ENCODE data around the gene OTULIN. TPM values are rescaled to one million over a fixed set of nuclear protein-coding genes. Genes with fewer than 3 reads are reported as not detected.

OTULIN gene
- total and polyA plus RNA-seq, 2 of the 8 experiments (the other 6 are each of a cell fraction or from before 2014, with no cell fraction given), result 5.2 to 34.8 TPM

- Histone ChIP-seq H4K20me1 (replicated peaks in 1 of 2; ENCODE audit: control insufficient read depth in 1 of 2, insufficient read depth in 2 of 2, low read length in 2 of 2) (no peaks in the 10 kb centered on the region), H4K8ac (ENCODE audit: extremely low read depth, insufficient read depth, low read length) (no peak overlapping the region), H2BK120ac (replicated peaks; ENCODE audit: low read depth, low read length) (no peak overlapping the region), H2AFZ (ENCODE audit: low read length) (no peak overlapping the region), H3K79me1 (ENCODE audit: low read depth, low read length) (no peaks in the 10 kb centered on the region), H3K23ac (ENCODE audit: insufficient read length) (no peak overlapping the region), H3K56ac (replicated peaks; ENCODE audit: insufficient read length, low read depth, low read length) (no peak overlapping the region), H3K4me3 (ENCODE audit: extremely low read depth in 1 of 4, insufficient read depth in 2 of 4, low read depth in 3 of 4, low read length in 4 of 4) (no peak overlapping the region), H3K79me2 (ENCODE audit: control insufficient read depth in 1 of 2, insufficient read depth in 2 of 2, low read length in 2 of 2) (no peaks in the 10 kb centered on the region), H4K5ac (ENCODE audit: insufficient read length, low read depth, low read length) (no peak overlapping the region), H2BK12ac (ENCODE audit: low read depth, low read length) (peak overlapping the region; percentile 94; the same call in 1 of the 2 replicates), H3K23me2 (ENCODE audit: low read depth, low read length) (0 out of 2 replicates have a peak, but pooled peaks cover 3% of the 10 kb centered on the region), H2BK20ac (ENCODE audit: low read length) (peak overlapping the region; percentile 72; the same call in 1 of the 2 replicates), H3K27ac (ENCODE audit: low read depth, low read length) (no peak overlapping the region), H2BK5ac (ENCODE audit: low read depth, low read length) (peak overlapping the region; percentile 60; the same call in 1 of the 2 replicates), H3K27me3 (replicated peaks in 1 of 4; ENCODE audit: control insufficient read depth in 3 of 4, extremely low read depth in 1 of 4, insufficient read depth in 3 of 4, low read length in 3 of 4) (0 out of 7 replicates have a peak, but pooled peaks cover 0 to 2% (median 0%) of the 10 kb centered on the region in 4 experiments), H2AK5ac (ENCODE audit: low read depth, low read length) (peak overlapping the region; percentile 77; the same call in 1 of the 2 replicates), H4K91ac (replicated peaks; ENCODE audit: insufficient read length, low read length) (peak overlapping the region; percentile 95), H3K4me1 (replicated peaks in 1 of 4; ENCODE audit: control insufficient read depth in 3 of 4, insufficient read depth in 4 of 4, low read length in 3 of 4) (peaks cover 8 to 22% (median 18%) of the 10 kb centered on the region in 4 experiments), H3K18ac (ENCODE audit: extremely low read depth, low read length) (peak overlapping the region; percentile 87), H2BK15ac (ENCODE audit: low read length) (peak overlapping the region; percentile 46; the same call in 1 of the 2 replicates), H3K9me3 (ENCODE audit: insufficient read depth in 2 of 2, low read depth in 1 of 2, low read length in 1 of 2) (no peaks in the 10 kb centered on the region), H3K9ac (replicated peaks in 1 of 4; ENCODE audit: extremely low read depth in 1 of 4, low read depth in 3 of 4, low read length in 3 of 4) (no peak overlapping the region), H3K4me2 (ENCODE audit: insufficient read depth in 1 of 2, low read depth in 2 of 2, low read length in 2 of 2) (no peak overlapping the region; a peak in 1 of 4 replicates), H3K4ac (replicated peaks; ENCODE audit: insufficient read length, low read depth, low read length) (no peak overlapping the region), H3K36me3 (ENCODE audit: control insufficient read depth in 2 of 4, insufficient read depth in 4 of 4, low read length in 3 of 4) (no peaks in the 10 kb centered on the region), H3K14ac (ENCODE audit: insufficient read length) (no peak overlapping the region)
- DNase-seq (ENCODE audit: low read depth in 1 of 2, low spot score in 2 of 2) (no peak), FAIRE-seq (no peak)
- ChIA-PET CTCF (ENCODE audit: partially characterized antibody) (interaction anchor here (0.6 to 4.7 kb wide), 9 partner anchors 28 to 1266 kb away, joined by 3 to 31 read pairs (median 3); partner anchors contain the start of gene ANKH), POLR2A (ENCODE audit: partially characterized antibody) (interaction anchor here (1.4 kb wide), 1 partner anchor 52 kb away, joined by 3 read pairs; no protein-coding TSS in a partner anchor)
- WGBS, 2 experiments (ENCODE audit: extremely low coverage in 1 of 2, insufficient coverage in 1 of 2, insufficient read length in 1 of 2, insufficient replicate concordance in 2 of 2, low coverage in 1 of 2, low lambda C conversion rate in 2 of 2, missing lambda C conversion rate in 1 of 2), result 87% methylated on average over 16 of the region's 18 CpGs; no CpG with 5 or more reads in 1 of the 2 experiments
- TF ChIP-seq YY1 (IDR thresholded peaks at IDR 0.05; ENCODE audit: low read depth, low read length) (no peak), CTCF (IDR thresholded peaks at IDR 0.05; ENCODE audit: control extremely low read depth in 1 of 3, insufficient read depth in 1 of 3, low read depth in 1 of 3, low read length in 3 of 3) (no peak), SIX5 (IDR thresholded peaks at IDR 0.05; ENCODE audit: low read depth, low read length) (no peak), JUN (IDR thresholded peaks at IDR 0.05; ENCODE audit: low read depth, low read length) (no peak), NANOG (IDR thresholded peaks at IDR 0.05; ENCODE audit: insufficient read depth, low read depth, low read length, poor library complexity, severe bottlenecking) (no peak)
Observed at GRCh38 chr5:14729448-14730385, 65.2 kb downstream of the OTULIN start.
